A673 (cell line): Measurements from ENCODE around the gene GALNT16. TPM values are rescaled to one million over a fixed set of nuclear protein-coding genes. Genes with fewer than 3 reads are reported as not detected.

Experiments used
- BruUV-seq: library from RNA; stranded (reverse); fragments of 400-500 nt; replicated peaks from 2 replicates; lab custom pipeline; 2021; lab: Mats Ljungman, UMichigan
- CTCF ChIA-PET: fragments of 300-600 bp; sonication (Branson Sonifier 250); formaldehyde crosslinking; loops from one replicate; lab custom pipeline; 2022; ENCODE audit warnings: antibody characterized with exemption; lab: Charles Lee
- POLR2A ChIA-PET: fragments of 300-600 bp; sonication (Branson Sonifier 250); formaldehyde crosslinking; loops from one replicate; lab custom pipeline; 2022; ENCODE audit warnings: antibody characterized with exemption; ENCODE audit not compliant: low non-redundant PET; lab: Charles Lee
- DNase-seq: peaks from one replicate; pipeline ENCODE4 v3.0.0-alpha.2; 2015; ENCODE audit warnings: low spot score
- H3K27ac ChIP-seq: fragments of 200-600 bp; sonication (generic); 2 replicates; pipeline ENCODE4 v1.5.1; 2016; ENCODE audit warnings: mixed run types, low read depth, mild to moderate bottlenecking, mixed read lengths, antibody characterized with exemption, low read length; ENCODE audit not compliant: poor library complexity, severe bottlenecking
- H3K27me3 ChIP-seq: fragments of 200-600 bp; sonication (generic); replicated peaks from 2 replicates; pipeline ENCODE4 v1.6.1; 2017; ENCODE audit warnings: mixed run types, low read depth, mild to moderate bottlenecking, mixed read lengths, antibody characterized with exemption, low read length; ENCODE audit not compliant: insufficient read depth, poor library complexity
- H3K36me3 ChIP-seq: fragments of 200-600 bp; sonication (generic); 2 replicates; pipeline ENCODE4 v1.6.1; 2016; ENCODE audit warnings: mixed run types, mild to moderate bottlenecking, mixed read lengths, antibody characterized with exemption, low read length; ENCODE audit not compliant: insufficient read depth, poor library complexity, severe bottlenecking
- H3K4me1 ChIP-seq: fragments of 200-600 bp; sonication (generic); 2 replicates; pipeline ENCODE4 v1.6.1; 2017; ENCODE audit warnings: mixed run types, mild to moderate bottlenecking, mixed read lengths, antibody characterized with exemption, low read length; ENCODE audit not compliant: insufficient read depth, poor library complexity, severe bottlenecking
- H3K4me3 ChIP-seq: fragments of 200-600 bp; sonication (generic); 2 replicates; pipeline ENCODE4 v1.5.1; 2016; ENCODE audit warnings: low read depth, mixed run types, mild to moderate bottlenecking, mixed read lengths, low read length; ENCODE audit not compliant: poor library complexity, severe bottlenecking
- H3K9me3 ChIP-seq: fragments of 200-600 bp; sonication (generic); 2 replicates; pipeline ENCODE4 v1.6.1; 2016; ENCODE audit warnings: mixed run types, low read depth, mild to moderate bottlenecking, mixed read lengths, antibody characterized with exemption, low read length; ENCODE audit not compliant: poor library complexity, severe bottlenecking
- EZH2 ChIP-seq: fragments of 200-600 bp; sonication (generic); IDR thresholded peaks from 2 replicates; pipeline ENCODE4 v1.6.1; 2017; ENCODE audit warnings: borderline replicate concordance, low read depth, mild to moderate bottlenecking, mixed read lengths, antibody characterized with exemption, low read length; ENCODE audit not compliant: poor library complexity, severe bottlenecking
- intact Hi-C: fragments of 100-400 bp; cut with micrococcal nuclease; formaldehyde crosslinking; loops from one replicate; pipeline ENCODE4 v1.10.0; 2022; ENCODE audit not compliant: unreplicated experiment
- total RNA-seq: library from RNA; stranded (reverse); gene quantifications from 2 replicates; pipeline ENCODE4 v1.2.3, GENCODE V29; 2021
- TF ChIP-seq, protein P1 (sequence below): fragments of 300-800, 200-600 bp; sonication (generic); conservative IDR thresholded peaks from 2 replicates; pipeline ENCODE4 v1.5.1; 2017; ENCODE audit warnings: low read depth, mild to moderate bottlenecking, antibody characterized with exemption, low read length, moderate library complexity, mixed read lengths

The GALNT16 gene
- total RNA-seq, 1 experiment from 2014 or later, result 0.32 TPM

- intact Hi-C loops, result no loop called here
- H3K4me3 ChIP-seq, result no peak overlapping the region
- DNase-seq, result no peak
- no peaks in the 10 kb centered on the region for H3K36me3 ChIP-seq
- POLR2A ChIA-PET, result no interaction called here
- no peaks in the 10 kb centered on the region for H3K4me1 ChIP-seq
- no peak overlapping the region for H3K27ac ChIP-seq
- BruUV-seq, result no TSS peak
- no peaks in the 10 kb centered on the region for H3K9me3 ChIP-seq
- H3K27me3 ChIP-seq, result no peaks in the 10 kb centered on the region
- CTCF ChIA-PET, result no interaction called here
- no peak for TF ChIP-seq EZH2
- TF ChIP-seq, protein P1, sequence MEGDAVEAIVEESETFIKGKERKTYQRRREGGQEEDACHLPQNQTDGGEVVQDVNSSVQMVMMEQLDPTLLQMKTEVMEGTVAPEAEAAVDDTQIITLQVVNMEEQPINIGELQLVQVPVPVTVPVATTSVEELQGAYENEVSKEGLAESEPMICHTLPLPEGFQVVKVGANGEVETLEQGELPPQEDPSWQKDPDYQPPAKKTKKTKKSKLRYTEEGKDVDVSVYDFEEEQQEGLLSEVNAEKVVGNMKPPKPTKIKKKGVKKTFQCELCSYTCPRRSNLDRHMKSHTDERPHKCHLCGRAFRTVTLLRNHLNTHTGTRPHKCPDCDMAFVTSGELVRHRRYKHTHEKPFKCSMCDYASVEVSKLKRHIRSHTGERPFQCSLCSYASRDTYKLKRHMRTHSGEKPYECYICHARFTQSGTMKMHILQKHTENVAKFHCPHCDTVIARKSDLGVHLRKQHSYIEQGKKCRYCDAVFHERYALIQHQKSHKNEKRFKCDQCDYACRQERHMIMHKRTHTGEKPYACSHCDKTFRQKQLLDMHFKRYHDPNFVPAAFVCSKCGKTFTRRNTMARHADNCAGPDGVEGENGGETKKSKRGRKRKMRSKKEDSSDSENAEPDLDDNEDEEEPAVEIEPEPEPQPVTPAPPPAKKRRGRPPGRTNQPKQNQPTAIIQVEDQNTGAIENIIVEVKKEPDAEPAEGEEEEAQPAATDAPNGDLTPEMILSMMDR, result no peak
Measured at GRCh38 chr14:69325086-69325485, 65.1 kb downstream of the GALNT16 start.

GRCh38 chr14:69325646-69326265 lies 65.8 kb downstream of the GALNT16 start:
- H3K36me3 ChIP-seq, result no peaks in the 10 kb centered on the region
- no TSS peak for BruUV-seq
- no peaks in the 10 kb centered on the region for H3K9me3 ChIP-seq
- H3K27ac ChIP-seq, result no peak overlapping the region
- ChIA-PET CTCF (no interaction called here), POLR2A (no interaction called here)
- no peaks in the 10 kb centered on the region for H3K27me3 ChIP-seq
- DNase-seq, result no peak
- intact Hi-C loops, result no loop called here
- no peaks in the 10 kb centered on the region for H3K4me1 ChIP-seq
- no peak overlapping the region for H3K4me3 ChIP-seq
- no peak for TF ChIP-seq EZH2
- TF ChIP-seq, protein P1, result no peak; the same call in 1 of the 2 replicates

DNA sequence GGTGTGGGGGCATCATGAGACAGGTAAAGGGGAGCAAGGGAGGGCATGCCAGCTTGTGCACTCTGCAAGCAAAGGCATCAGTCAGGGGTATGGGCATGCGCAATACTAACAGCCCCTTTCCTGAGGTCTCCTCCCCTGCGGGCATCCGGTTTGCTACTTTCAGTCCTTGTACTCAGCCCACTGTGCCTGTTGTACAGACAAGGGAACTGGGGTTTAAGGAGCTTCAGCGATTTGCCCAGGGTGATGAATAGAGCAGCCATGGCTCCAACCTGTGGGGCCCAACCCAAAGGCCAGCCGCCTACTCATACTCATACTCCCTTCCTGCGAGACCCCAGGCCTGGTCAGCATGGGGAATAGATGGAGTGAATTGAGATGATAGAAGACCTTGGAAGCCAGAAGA lies 66.7 kb downstream of the GALNT16 start:
- no peak for DNase-seq
- ChIA-PET CTCF (no interaction called here), POLR2A (no interaction called here)

More for the DNA sequence above, 66.7 kb downstream of the GALNT16 start:
- no peaks in the 10 kb centered on the region for H3K36me3 ChIP-seq
- TF ChIP-seq, protein P1, result no peak
- TF ChIP-seq EZH2, result no peak
- no peak overlapping the region for H3K27ac ChIP-seq
- no peaks in the 10 kb centered on the region for H3K9me3 ChIP-seq
- BruUV-seq, result no TSS peak
- H3K27me3 ChIP-seq, result no peaks in the 10 kb centered on the region
- intact Hi-C loops, result no loop called here
- H3K4me3 ChIP-seq, result no peak overlapping the region
- H3K4me1 ChIP-seq, result no peaks in the 10 kb centered on the region
